IMR-90 (cell line): ENCODE results near the gene ILK. TPM values are rescaled to one million over a fixed set of nuclear protein-coding genes. Genes with fewer than 3 reads are reported as not detected.

ENCODE experiments used
- ATAC-seq: fragments of 200-7000 bp; cut with Tn5 transposase; 2 replicates; pipeline ENCODE4 v1.9.1; 2020; ENCODE audit warnings: low read depth, mild to moderate bottlenecking, moderate library complexity
- BruUV-seq: library from RNA; stranded (reverse); fragments of 400-500 nt; replicated peaks from 2 replicates; lab custom pipeline; 2021; lab: Mats Ljungman, UMichigan
- CTCF ChIA-PET: fragments of 300-600 bp; formaldehyde crosslinking; extraction: SDS; loops from one replicate; lab custom pipeline; 2021; ENCODE audit warnings: antibody characterized with exemption; lab: Yijun Ruan, JAX
- POLR2A ChIA-PET: fragments of 300-600 bp; sonication (Branson Sonifier 250); formaldehyde crosslinking; loops from one replicate; lab custom pipeline; 2022; ENCODE audit warnings: antibody characterized with exemption; ENCODE audit not compliant: unreplicated experiment; lab: Charles Lee
- DNase-seq: peaks from one replicate; pipeline ENCODE4 v3.0.0; 2013
- H2AFZ ChIP-seq: replicated peaks from 2 replicates; pipeline ENCODE3; 2013; ENCODE audit warnings: low read length, mild to moderate bottlenecking; ENCODE audit not compliant: poor library complexity
- H2AK5ac ChIP-seq: 2 replicates; pipeline ENCODE4 v1.6.1; 2013; ENCODE audit warnings: low read depth, low read length, inconsistent platforms
- H2AK9ac ChIP-seq: replicated peaks from 2 replicates; pipeline ENCODE3; 2013; ENCODE audit warnings: mild to moderate bottlenecking, low read depth, low read length, moderate library complexity; ENCODE audit not compliant: poor library complexity
- H2BK120ac ChIP-seq: 2 replicates; pipeline ENCODE4 v1.6.1; 2013; ENCODE audit warnings: low read depth, low read length, inconsistent platforms
- H2BK15ac ChIP-seq: 3 replicates; pipeline ENCODE4 v1.6.1; 2013; ENCODE audit warnings: low read depth, low read length, inconsistent platforms
- H2BK20ac ChIP-seq: 2 replicates; pipeline ENCODE4 v1.6.1; 2013; ENCODE audit warnings: low read depth, mild to moderate bottlenecking, inconsistent platforms, low read length, moderate library complexity
- H2BK5ac ChIP-seq: 2 replicates; pipeline ENCODE4 v1.6.1; 2013; ENCODE audit warnings: mild to moderate bottlenecking, low read depth, low read length, inconsistent platforms; ENCODE audit not compliant: poor library complexity, severe bottlenecking
- H3K14ac ChIP-seq: replicated peaks from 2 replicates; pipeline ENCODE4 v1.6.1; 2013; ENCODE audit warnings: low read depth, low read length, inconsistent platforms
- H3K18ac ChIP-seq: 2 replicates; pipeline ENCODE4 v1.6.1; 2013; ENCODE audit warnings: low read depth, low read length, control low read depth
- H3K23ac ChIP-seq: 2 replicates; pipeline ENCODE4 v1.6.1; 2013; ENCODE audit warnings: low read depth, low read length, inconsistent platforms
- H3K27ac ChIP-seq: 2 replicates; pipeline ENCODE4 v1.5.1; 2013; ENCODE audit warnings: mild to moderate bottlenecking, control low read depth, low read length; ENCODE audit not compliant: insufficient read depth
- H3K27me3 ChIP-seq: 2 replicates; pipeline ENCODE4 v1.6.1; 2013; ENCODE audit warnings: low read length; ENCODE audit not compliant: control insufficient read depth, insufficient read depth
- H3K36me3 ChIP-seq: 2 replicates; pipeline ENCODE4 v1.6.1; 2013; ENCODE audit warnings: low read length, mixed read lengths; ENCODE audit not compliant: control insufficient read depth, insufficient read depth
- H3K4ac ChIP-seq: 2 replicates; pipeline ENCODE4 v1.6.1; 2013; ENCODE audit warnings: low read depth, low read length, inconsistent platforms
- H3K4me1 ChIP-seq: 2 replicates; pipeline ENCODE4 v1.6.1; 2013; ENCODE audit warnings: low read length, mixed read lengths; ENCODE audit not compliant: control insufficient read depth, insufficient read depth
- H3K4me2 ChIP-seq: 2 replicates; pipeline ENCODE4 v1.6.1; 2013; ENCODE audit warnings: low read depth, mild to moderate bottlenecking, control low read depth, low read length, moderate library complexity
- H3K4me3 ChIP-seq: 2 replicates; pipeline ENCODE4 v1.5.1; 2013; ENCODE audit warnings: low read depth, mild to moderate bottlenecking, control low read depth, low read length, moderate library complexity; ENCODE audit not compliant: insufficient read depth
- H3K56ac ChIP-seq: 2 replicates; pipeline ENCODE4 v1.6.1; 2013; ENCODE audit warnings: low read length, inconsistent platforms; ENCODE audit not compliant: insufficient read depth; ENCODE audit errors: extremely low read depth
- H3K79me1 ChIP-seq, 2 experiments: 2 replicates each; pipeline ENCODE4 v1.6.1; 2013; ENCODE audit warnings: low read length in 2 of 2, inconsistent platforms in 1 of 2, low read depth in 1 of 2
- H3K9ac ChIP-seq: 2 replicates; pipeline ENCODE4 v1.6.1; 2013; ENCODE audit warnings: low read depth, low read length, control low read depth
- H3K9me1 ChIP-seq: 2 replicates; pipeline ENCODE4 v1.6.1; 2013; ENCODE audit warnings: low read length, inconsistent platforms; ENCODE audit not compliant: insufficient read depth
- H3K9me3 ChIP-seq: 2 replicates; pipeline ENCODE4 v1.6.1; 2013; ENCODE audit warnings: low read length; ENCODE audit not compliant: control insufficient read depth, insufficient read depth
- H4K20me1 ChIP-seq: 2 replicates; pipeline ENCODE4 v1.6.1; 2013; ENCODE audit warnings: low read length, inconsistent platforms; ENCODE audit not compliant: insufficient read depth
- H4K5ac ChIP-seq: 2 replicates; pipeline ENCODE4 v1.6.1; 2013; ENCODE audit warnings: mild to moderate bottlenecking, low read depth, low read length, control low read depth
- H4K8ac ChIP-seq, 2 experiments: 2 replicates each; pipeline ENCODE4 v1.6.1; 2013; ENCODE audit warnings: low read depth in 2 of 2, low read length in 2 of 2, control low read depth in 1 of 2, inconsistent platforms in 1 of 2
- H4K91ac ChIP-seq: 2 replicates; pipeline ENCODE4 v1.6.1; 2013; ENCODE audit warnings: low read depth, low read length, inconsistent platforms; ENCODE audit not compliant: insufficient read depth
- BHLHE40 ChIP-seq: fragments of 150-350 bp; IDR thresholded peaks from 2 replicates; pipeline ENCODE4 v1.6.1; 2016; ENCODE audit warnings: mild to moderate bottlenecking, low read depth, low read length
- CEBPB ChIP-seq: IDR thresholded peaks from 2 replicates; pipeline ENCODE4 v1.6.1; 2012; ENCODE audit warnings: low read depth, low read length, improper control_type of control experiment
- CHD1 ChIP-seq: IDR thresholded peaks from 2 replicates; pipeline ENCODE4 v1.6.1; 2012; ENCODE audit warnings: low read depth, low read length, improper control_type of control experiment
- FOS ChIP-seq: fragments of 150-350 bp; IDR thresholded peaks from 2 replicates; pipeline ENCODE4 v1.6.1; 2016; ENCODE audit warnings: low read depth, low read length
- MAFK ChIP-seq: IDR thresholded peaks from 2 replicates; pipeline ENCODE4 v1.6.1; 2012; ENCODE audit warnings: low read depth, low read length, improper control_type of control experiment
- MAZ ChIP-seq: IDR thresholded peaks from 2 replicates; pipeline ENCODE4 v1.6.1; 2012; ENCODE audit warnings: low read depth, mild to moderate bottlenecking, low read length, improper control_type of control experiment, moderate library complexity, borderline replicate concordance
- MXI1 ChIP-seq: IDR thresholded peaks from 2 replicates; pipeline ENCODE4 v1.6.1; 2012; ENCODE audit warnings: low read depth, mild to moderate bottlenecking, low read length, moderate library complexity, borderline replicate concordance
- NFE2L2 ChIP-seq: fragments of 150-350 bp; IDR thresholded peaks from 2 replicates; pipeline ENCODE4 v1.6.1; 2016; ENCODE audit warnings: low read depth, mild to moderate bottlenecking, low read length
- POLR2A ChIP-seq: IDR thresholded peaks from 2 replicates; pipeline ENCODE4 v1.6.1; 2012; ENCODE audit warnings: mild to moderate bottlenecking, low read depth, low read length
- RCOR1 ChIP-seq: IDR thresholded peaks from 2 replicates; pipeline ENCODE4 v1.6.1; 2012; ENCODE audit warnings: mild to moderate bottlenecking, low read length, improper control_type of control experiment; ENCODE audit not compliant: insufficient replicate concordance
- SMC3 ChIP-seq: fragments of 150-350 bp; IDR thresholded peaks from 2 replicates; pipeline ENCODE4 v1.6.1; 2016; ENCODE audit warnings: low read depth, mild to moderate bottlenecking, antibody characterized with exemption, low read length, moderate library complexity
- WGBS, 2 experiments: methylation state at CpG; one replicate each; pipeline versions ENCODE4 v1.1.5 to v1.1.7; 2013; ENCODE audit warnings: missing lambda C conversion rate in 2 of 2; ENCODE audit not compliant: insufficient read length in 1 of 2; ENCODE audit errors: extremely low coverage in 2 of 2; 5-methylcytosine and 5-hydroxymethylcytosine counted together
- dilution Hi-C: fragments of 300-500 bp; cut with HindIII; formaldehyde crosslinking; loops from one replicate; pipeline ENCODE4 v1.14.3; 2018; ENCODE audit warnings: low sequenced_read_pairs; ENCODE audit not compliant: unreplicated experiment
- in situ Hi-C: fragments of 300-500 bp; cut with MboI; formaldehyde crosslinking; loops from 3 replicates; pipeline ENCODE4 v1.14.3; 2019; ENCODE audit warnings: low sequenced_read_pairs, inconsistent platforms, mixed read lengths
- intact Hi-C: fragments of 100-400 bp; cut with micrococcal nuclease; formaldehyde crosslinking; loops from 2 replicates; pipeline ENCODE4 v1.10.0; 2022
- polyA plus RNA-seq, 3 experiments: library from polyadenylated mRNA; depleted of rRNA; stranded (reverse); fragments of >200 nt; gene quantifications; 2 replicates each; pipeline ENCODE4 v1.2.3, GENCODE V29; 2012; ENCODE audit warnings: low replicate concordance in 1 of 3
- total RNA-seq: library from RNA; depleted of rRNA; stranded (reverse); fragments of >200 nt; gene quantifications from 2 replicates; pipeline ENCODE4 v1.2.3, GENCODE V29; 2012
- TF ChIP-seq, protein P1 (sequence below): fragments of 150-350 bp; IDR thresholded peaks from 2 replicates; pipeline ENCODE4 v1.6.1; 2016; ENCODE audit warnings: low read depth, mild to moderate bottlenecking, low read length, moderate library complexity, borderline replicate concordance
- TF ChIP-seq, protein P2 (sequence below): conservative IDR thresholded peaks from 2 replicates; pipeline ENCODE4 v1.5.1; 2012; ENCODE audit warnings: mild to moderate bottlenecking, low read depth, low read length, improper control_type of control experiment
- TF ChIP-seq, protein P3 (sequence below): fragments of 150-350 bp; IDR thresholded peaks from 2 replicates; pipeline ENCODE4 v1.6.1; 2017; ENCODE audit warnings: mild to moderate bottlenecking, antibody characterized with exemption, low read length, low read depth

Gene ILK
- total and polyA plus RNA-seq, 2 of the 4 experiments (the other 2 are of a cell fraction) = 339 to 389 TPM

DNA sequence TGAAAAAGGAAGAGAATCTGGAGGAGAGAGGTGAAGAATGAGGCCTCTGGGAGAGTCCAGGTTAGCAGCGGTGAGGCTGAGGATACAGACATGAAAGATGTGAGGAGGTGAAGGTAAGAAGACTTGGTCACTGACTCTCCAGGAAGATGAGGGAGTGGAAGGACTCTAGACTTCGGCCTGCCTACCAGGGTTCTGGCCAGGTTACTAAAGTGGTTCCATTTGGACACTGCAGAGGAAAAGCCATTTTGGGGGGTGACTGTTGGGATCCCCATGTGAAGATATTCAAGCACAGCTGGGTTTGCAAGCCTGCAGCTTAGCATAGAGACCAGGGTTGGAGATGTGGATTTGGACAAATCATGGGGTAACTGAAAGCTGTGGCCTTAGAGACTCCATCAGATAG is 44.3 kb downstream of the ILK start (continued):
- TF ChIP-seq BHLHE40 = no peak
- TF ChIP-seq MAFK = no peak
- TF ChIP-seq FOS = no peak
- TF ChIP-seq NFE2L2 = no peak
- no peak for TF ChIP-seq POLR2A

DNA sequence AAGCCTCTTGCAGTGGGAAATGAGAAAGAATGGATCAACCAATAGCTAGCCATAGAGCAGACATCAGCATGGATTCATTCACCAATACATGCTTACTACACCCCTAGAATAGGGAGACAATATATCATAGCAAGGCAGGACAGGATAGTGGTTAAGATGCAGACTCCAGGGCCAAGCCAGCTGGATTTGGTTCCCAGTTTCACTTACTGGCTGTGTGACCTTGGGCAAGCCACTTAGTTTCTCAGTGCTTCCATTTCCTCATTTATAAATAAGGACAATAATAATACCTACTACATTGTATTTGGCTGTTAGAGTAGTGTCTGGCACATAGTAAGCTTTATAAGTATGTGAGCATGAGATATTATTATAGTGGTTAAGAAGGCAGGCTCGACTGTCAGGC is 44.9 kb downstream of the ILK start:
- WGBS, 2 experiments = no CpG with 5 or more reads among the region's 1 CpG
- 0 out of 2 replicates have a peak overlapping the region, but pooled peaks have one; percentile 26 for H3K23ac ChIP-seq
- no peak overlapping the region for H2AFZ ChIP-seq
- H4K20me1 ChIP-seq = peaks cover 7% of the 10 kb centered on the region; the same call in 1 of the 2 replicates
- no peak overlapping the region for H2BK15ac ChIP-seq
- H3K4ac ChIP-seq = no peak overlapping the region
- H3K27ac ChIP-seq = no peak overlapping the region
- BruUV-seq = no TSS peak
- DNase-seq (no peak), ATAC-seq (no peak)
- POLR2A ChIA-PET = no interaction called here
- in situ Hi-C loops = no loop called here
- intact Hi-C loops = no loop called here
- no peak overlapping the region for H3K4me3 ChIP-seq
- H3K36me3 ChIP-seq = peaks cover 4% of the 10 kb centered on the region; the same call in 1 of the 2 replicates
- 0 out of 2 replicates have a peak, but pooled peaks cover 4% of the 10 kb centered on the region for H3K27me3 ChIP-seq
- no peak overlapping the region for H4K8ac ChIP-seq
- no peak overlapping the region for H2AK9ac ChIP-seq
- H3K4me1 ChIP-seq = peaks cover 16% of the 10 kb centered on the region
- CTCF ChIA-PET = interaction anchor here (1.1 kb wide), 1 partner anchor 35 kb away, joined by 4 read pairs; the partner anchor contains the start of gene MRPL17
- H2BK120ac ChIP-seq = no peak overlapping the region
- H3K4me2 ChIP-seq = no peak overlapping the region
- no peak overlapping the region for H4K91ac ChIP-seq
- no peak overlapping the region for H3K14ac ChIP-seq
- peaks cover 29% of the 10 kb centered on the region for H3K9me1 ChIP-seq
- H2BK5ac ChIP-seq = no peak overlapping the region
- no peak overlapping the region for H3K56ac ChIP-seq
- no peak overlapping the region for H3K18ac ChIP-seq
- no peaks in the 10 kb centered on the region for H3K9me3 ChIP-seq
- H3K79me1 ChIP-seq = peaks cover 5 to 39% of the 10 kb centered on the region in 2 experiments; a peak in 3 of 4 replicates
- no peak overlapping the region for H2AK5ac ChIP-seq
- no peak overlapping the region for H3K9ac ChIP-seq
- H2BK20ac ChIP-seq = no peak overlapping the region
- dilution Hi-C loops = no loop called here
- H4K5ac ChIP-seq = no peak overlapping the region
- TF ChIP-seq MXI1 (no peak), NFE2L2 (no peak), MAFK (no peak), POLR2A (no peak), RCOR1 (no peak), MAZ (no peak), SMC3 (no peak), CHD1 (no peak), CEBPB (no peak)
- TF ChIP-seq, protein P1, sequence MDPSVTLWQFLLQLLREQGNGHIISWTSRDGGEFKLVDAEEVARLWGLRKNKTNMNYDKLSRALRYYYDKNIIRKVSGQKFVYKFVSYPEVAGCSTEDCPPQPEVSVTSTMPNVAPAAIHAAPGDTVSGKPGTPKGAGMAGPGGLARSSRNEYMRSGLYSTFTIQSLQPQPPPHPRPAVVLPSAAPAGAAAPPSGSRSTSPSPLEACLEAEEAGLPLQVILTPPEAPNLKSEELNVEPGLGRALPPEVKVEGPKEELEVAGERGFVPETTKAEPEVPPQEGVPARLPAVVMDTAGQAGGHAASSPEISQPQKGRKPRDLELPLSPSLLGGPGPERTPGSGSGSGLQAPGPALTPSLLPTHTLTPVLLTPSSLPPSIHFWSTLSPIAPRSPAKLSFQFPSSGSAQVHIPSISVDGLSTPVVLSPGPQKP = no peak
- TF ChIP-seq, protein P2, sequence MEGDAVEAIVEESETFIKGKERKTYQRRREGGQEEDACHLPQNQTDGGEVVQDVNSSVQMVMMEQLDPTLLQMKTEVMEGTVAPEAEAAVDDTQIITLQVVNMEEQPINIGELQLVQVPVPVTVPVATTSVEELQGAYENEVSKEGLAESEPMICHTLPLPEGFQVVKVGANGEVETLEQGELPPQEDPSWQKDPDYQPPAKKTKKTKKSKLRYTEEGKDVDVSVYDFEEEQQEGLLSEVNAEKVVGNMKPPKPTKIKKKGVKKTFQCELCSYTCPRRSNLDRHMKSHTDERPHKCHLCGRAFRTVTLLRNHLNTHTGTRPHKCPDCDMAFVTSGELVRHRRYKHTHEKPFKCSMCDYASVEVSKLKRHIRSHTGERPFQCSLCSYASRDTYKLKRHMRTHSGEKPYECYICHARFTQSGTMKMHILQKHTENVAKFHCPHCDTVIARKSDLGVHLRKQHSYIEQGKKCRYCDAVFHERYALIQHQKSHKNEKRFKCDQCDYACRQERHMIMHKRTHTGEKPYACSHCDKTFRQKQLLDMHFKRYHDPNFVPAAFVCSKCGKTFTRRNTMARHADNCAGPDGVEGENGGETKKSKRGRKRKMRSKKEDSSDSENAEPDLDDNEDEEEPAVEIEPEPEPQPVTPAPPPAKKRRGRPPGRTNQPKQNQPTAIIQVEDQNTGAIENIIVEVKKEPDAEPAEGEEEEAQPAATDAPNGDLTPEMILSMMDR = no peak
- TF ChIP-seq, protein P3, sequence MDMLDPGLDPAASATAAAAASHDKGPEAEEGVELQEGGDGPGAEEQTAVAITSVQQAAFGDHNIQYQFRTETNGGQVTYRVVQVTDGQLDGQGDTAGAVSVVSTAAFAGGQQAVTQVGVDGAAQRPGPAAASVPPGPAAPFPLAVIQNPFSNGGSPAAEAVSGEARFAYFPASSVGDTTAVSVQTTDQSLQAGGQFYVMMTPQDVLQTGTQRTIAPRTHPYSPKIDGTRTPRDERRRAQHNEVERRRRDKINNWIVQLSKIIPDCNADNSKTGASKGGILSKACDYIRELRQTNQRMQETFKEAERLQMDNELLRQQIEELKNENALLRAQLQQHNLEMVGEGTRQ = no peak
